OCI-LY3 (cell line): ENCODE results near the gene DMRTA2.

ENCODE experiments used
- H2AFZ ChIP-seq: fragments of 200-600, 300-600 bp; shearing (Covaris generic); 2 replicates; pipeline ENCODE4 v1.6.0; 2014; ENCODE audit warnings: antibody characterized with exemption, low read depth, low read length
- H3K27ac ChIP-seq: fragments of 200-600, 300-600 bp; sonication (generic); 2 replicates; pipeline ENCODE4 v1.5.1; 2014; ENCODE audit warnings: mild to moderate bottlenecking, low read length, moderate library complexity, mixed read lengths
- H3K27me3 ChIP-seq: fragments of 200-600, 300-600 bp; sonication (generic); 2 replicates; pipeline ENCODE4 v1.6.1; 2014; ENCODE audit warnings: low read depth, low read length, mixed read lengths
- H3K36me3 ChIP-seq: fragments of 200-600, 300-600 bp; sonication (generic); replicated peaks from 2 replicates; pipeline ENCODE3; 2014; ENCODE audit warnings: low read depth, low read length, mixed read lengths
- H3K4me1 ChIP-seq: fragments of 300-600, 200-600 bp; sonication (generic); 2 replicates; pipeline ENCODE4 v1.6.1; 2014; ENCODE audit warnings: low read length, mixed read lengths
- H3K4me2 ChIP-seq: fragments of 200-600, 300-600 bp; sonication (generic); 2 replicates; pipeline ENCODE4 v1.6.1; 2014; ENCODE audit warnings: low read length, mixed read lengths
- H3K4me3 ChIP-seq: fragments of 300-600, 200-600 bp; sonication (generic); 2 replicates; pipeline ENCODE4 v1.5.1; 2014; ENCODE audit warnings: antibody characterized with exemption, mild to moderate bottlenecking, low read length, moderate library complexity
- H3K79me2 ChIP-seq: fragments of 300-600, 200-600 bp; shearing (Covaris generic); 2 replicates; pipeline ENCODE4 v1.6.1; 2014; ENCODE audit warnings: mild to moderate bottlenecking, low read length, mixed read lengths
- H3K9ac ChIP-seq: fragments of 300-600, 200-600 bp; shearing (Covaris generic); 2 replicates; pipeline ENCODE4 v1.6.0; 2014; ENCODE audit warnings: mild to moderate bottlenecking, low read length, moderate library complexity
- H3K9me3 ChIP-seq: fragments of 200-600, 300-600 bp; shearing (Covaris generic); 2 replicates; pipeline ENCODE4 v1.6.1; 2014; ENCODE audit warnings: low read length, mixed read lengths; ENCODE audit not compliant: insufficient read depth
- H4K20me1 ChIP-seq: fragments of 200-600, 300-600 bp; sonication (generic); 2 replicates; pipeline ENCODE4 v1.6.1; 2016; ENCODE audit warnings: low read length, mixed read lengths; ENCODE audit not compliant: insufficient read depth
- CTCF ChIP-seq: fragments of 200-600, 300-600 bp; sonication (generic); IDR thresholded peaks from 2 replicates; pipeline ENCODE4 v1.5.1; 2014; ENCODE audit warnings: antibody characterized with exemption, low read length, low read depth
- EZH2phosphoT487 ChIP-seq: fragments of 200-600 bp; shearing (Covaris generic); IDR thresholded peaks from 2 replicates; pipeline ENCODE4 v1.6.1; 2018; ENCODE audit warnings: antibody characterized with exemption, mixed run types, low read depth

The DMRTA2 gene

GRCh38 chr1:50371749-50372148, 51.5 kb downstream of the DMRTA2 start:
- H3K79me2 ChIP-seq: no peaks in the 10 kb centered on the region
- no peak overlapping the region for H3K4me2 ChIP-seq
- no peaks in the 10 kb centered on the region for H3K36me3 ChIP-seq
- no peak overlapping the region for H2AFZ ChIP-seq
- H3K27ac ChIP-seq: no peak overlapping the region
- TF ChIP-seq EZH2phosphoT487 (no peak), CTCF (no peak)
- no peak overlapping the region for H3K9ac ChIP-seq
- no peaks in the 10 kb centered on the region for H4K20me1 ChIP-seq
- no peak overlapping the region for H3K4me3 ChIP-seq
- no peaks in the 10 kb centered on the region for H3K9me3 ChIP-seq
- no peaks in the 10 kb centered on the region for H3K4me1 ChIP-seq
- no peaks in the 10 kb centered on the region for H3K27me3 ChIP-seq

GRCh38 chr1:50369830-50370229, 53.4 kb downstream of the DMRTA2 start:
- Histone ChIP-seq H4K20me1 (no peaks in the 10 kb centered on the region), H3K4me2 (no peak overlapping the region), H3K27ac (no peak overlapping the region), H2AFZ (no peak overlapping the region), H3K79me2 (no peaks in the 10 kb centered on the region), H3K9ac (no peak overlapping the region), H3K4me1 (no peaks in the 10 kb centered on the region), H3K4me3 (no peak overlapping the region), H3K27me3 (peaks cover 3% of the 10 kb centered on the region; the same call in 1 of the 2 replicates), H3K9me3 (no peaks in the 10 kb centered on the region), H3K36me3 (no peaks in the 10 kb centered on the region)
- TF ChIP-seq EZH2phosphoT487 (no peak), CTCF (no peak)

GRCh38 chr1:50369008-50369634, 54.1 kb downstream of the DMRTA2 start:
- no peaks in the 10 kb centered on the region for H4K20me1 ChIP-seq
- no peaks in the 10 kb centered on the region for H3K36me3 ChIP-seq
- no peaks in the 10 kb centered on the region for H3K79me2 ChIP-seq
- H3K9ac ChIP-seq: no peak overlapping the region
- no peak overlapping the region for H3K4me3 ChIP-seq
- H3K27ac ChIP-seq: no peak overlapping the region
- peaks cover 3% of the 10 kb centered on the region; the same call in 1 of the 2 replicates for H3K27me3 ChIP-seq
- H3K4me2 ChIP-seq: no peak overlapping the region
- no peaks in the 10 kb centered on the region for H3K4me1 ChIP-seq
- H3K9me3 ChIP-seq: no peaks in the 10 kb centered on the region
- TF ChIP-seq EZH2phosphoT487 (no peak), CTCF (no peak)
- no peak overlapping the region for H2AFZ ChIP-seq

GRCh38 chr1:50368179-50369007, 54.9 kb downstream of the DMRTA2 start:
- H2AFZ ChIP-seq: no peak overlapping the region
- peaks cover 3% of the 10 kb centered on the region; the same call in 1 of the 2 replicates for H3K27me3 ChIP-seq
- no peaks in the 10 kb centered on the region for H3K4me1 ChIP-seq
- H3K79me2 ChIP-seq: no peaks in the 10 kb centered on the region
- H3K27ac ChIP-seq: no peak overlapping the region
- H4K20me1 ChIP-seq: no peaks in the 10 kb centered on the region
- TF ChIP-seq CTCF (peak; percentile 72), EZH2phosphoT487 (no peak)
- H3K4me2 ChIP-seq: no peak overlapping the region
- no peaks in the 10 kb centered on the region for H3K9me3 ChIP-seq
- no peaks in the 10 kb centered on the region for H3K36me3 ChIP-seq
- no peak overlapping the region for H3K9ac ChIP-seq
- H3K4me3 ChIP-seq: no peak overlapping the region
